PC-9 (cell line): ENCODE measurements around the gene NLGN1. TPM values are rescaled to one million over a fixed set of nuclear protein-coding genes. Genes with fewer than 3 reads are reported as not detected.

Experiments
- BruUV-seq: library from RNA; stranded (reverse); fragments of 400-500 nt; replicated peaks from 2 replicates; lab custom pipeline; 2021; lab: Mats Ljungman, UMichigan
- CTCF ChIA-PET: fragments of 300-600 bp; sonication (Branson Sonifier 250); formaldehyde crosslinking; loops from one replicate; lab custom pipeline; 2022; ENCODE audit warnings: antibody characterized with exemption; lab: Charles Lee
- POLR2A ChIA-PET: fragments of 300-600 bp; sonication (Branson Sonifier 250); formaldehyde crosslinking; loops from one replicate; lab custom pipeline; 2022; ENCODE audit warnings: antibody characterized with exemption; ENCODE audit not compliant: unreplicated experiment; lab: Charles Lee
- DNase-seq, 2 experiments: peaks; one replicate each; pipeline versions ENCODE4 v3.0.0 to v3.0.0-alpha.2; 2015 to 2022; ENCODE audit warnings: mixed read lengths in 1 of 2
- H2AFZ ChIP-seq: fragments of 200-600 bp; sonication (generic); 2 replicates; pipeline ENCODE4 v1.8.1; 2017; ENCODE audit warnings: antibody characterized with exemption
- H3F3A ChIP-seq: fragments of 200-600 bp; sonication (generic); 2 replicates; pipeline ENCODE4 v1.8.1; 2017; ENCODE audit warnings: antibody characterized with exemption, mild to moderate bottlenecking, low read depth; ENCODE audit not compliant: insufficient read depth
- H3K27ac ChIP-seq: fragments of 200-600 bp; sonication (generic); 2 replicates; pipeline ENCODE4 v1.6.1; 2016; ENCODE audit warnings: mixed run types
- H3K27me3 ChIP-seq: fragments of 200-600 bp; sonication (generic); 2 replicates; pipeline ENCODE4 v1.6.1; 2016; ENCODE audit warnings: low read depth, mixed run types; ENCODE audit not compliant: insufficient read depth
- H3K36me3 ChIP-seq: fragments of 200-600 bp; sonication (generic); 2 replicates; pipeline ENCODE4 v1.6.1; 2016; ENCODE audit warnings: low read depth, mixed run types
- H3K4me1 ChIP-seq: fragments of 200-600 bp; sonication (generic); replicated peaks from 2 replicates; pipeline ENCODE4 v1.6.1; 2016; ENCODE audit warnings: mixed run types; ENCODE audit not compliant: insufficient read depth
- H3K4me2 ChIP-seq: fragments of 200-600 bp; sonication (generic); 2 replicates; pipeline ENCODE4 v1.6.1; 2017; ENCODE audit warnings: mixed run types
- H3K4me3 ChIP-seq: fragments of 200-600 bp; sonication (generic); 2 replicates; pipeline ENCODE4 v1.6.1; 2016; ENCODE audit warnings: mixed run types
- H3K79me2 ChIP-seq: fragments of 200-600 bp; sonication (generic); 2 replicates; pipeline ENCODE4 v1.6.1; 2017; ENCODE audit warnings: low read depth, mixed run types
- H3K9me2 ChIP-seq: fragments of 200-600 bp; sonication (generic); 2 replicates; pipeline ENCODE4 v1.8.1; 2017; ENCODE audit warnings: mild to moderate bottlenecking; ENCODE audit not compliant: insufficient read depth
- H3K9me3 ChIP-seq: fragments of 200-600 bp; sonication (generic); 2 replicates; pipeline ENCODE4 v1.8.1; 2016; ENCODE audit warnings: low read depth; ENCODE audit not compliant: insufficient read depth
- H4K20me1 ChIP-seq: fragments of 200-600 bp; sonication (generic); 2 replicates; pipeline ENCODE4 v1.8.1; 2017; ENCODE audit not compliant: insufficient read depth
- EZH2 ChIP-seq: fragments of 200-600 bp; sonication (generic); IDR thresholded peaks from 2 replicates; pipeline ENCODE4 v1.8.0; 2017; ENCODE audit warnings: antibody characterized with exemption, low read depth
- intact Hi-C: fragments of 100-400 bp; cut with micrococcal nuclease; formaldehyde crosslinking; loops from one replicate; pipeline ENCODE4 v1.10.0; 2022; ENCODE audit not compliant: unreplicated experiment
- total RNA-seq: library from RNA; stranded (reverse); gene quantifications from 2 replicates; pipeline ENCODE4 v1.2.3, GENCODE V29; 2021
- TF ChIP-seq, protein P1 (sequence below): fragments of 200-600 bp; sonication (generic); conservative IDR thresholded peaks from 2 replicates; pipeline ENCODE4 v1.6.1; 2017; ENCODE audit warnings: mixed run types, antibody characterized with exemption, mild to moderate bottlenecking, moderate library complexity

NLGN1 gene
- total RNA-seq, 1 experiment from 2014 or later: 1.4 TPM

DNA sequence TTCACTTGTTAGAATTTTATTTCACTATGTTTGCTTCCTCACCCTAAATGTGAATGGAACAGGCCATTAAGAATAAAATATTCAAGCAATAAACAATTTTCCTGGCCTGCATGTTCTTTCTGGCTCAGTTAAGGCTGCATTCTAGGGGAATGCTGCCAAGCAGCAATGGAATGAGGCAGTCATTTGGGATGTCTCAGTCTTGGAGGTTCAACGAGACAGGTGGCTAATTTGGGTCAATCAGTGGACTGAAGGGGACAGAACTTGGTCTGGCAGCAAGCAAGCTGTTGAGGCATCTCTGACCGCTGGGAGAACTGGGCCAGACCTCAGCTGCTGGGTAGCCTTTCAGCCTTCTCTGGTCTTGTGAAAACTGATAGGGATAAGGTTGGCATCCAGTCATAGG is 241.6 kb downstream of the NLGN1 start:
- H4K20me1 ChIP-seq: no peaks in the 10 kb centered on the region
- no peak overlapping the region for H3K27ac ChIP-seq
- no peak overlapping the region for H3K4me2 ChIP-seq
- H3K36me3 ChIP-seq: no peaks in the 10 kb centered on the region
- CTCF ChIA-PET: no interaction called here
- no peaks in the 10 kb centered on the region for H3K79me2 ChIP-seq
- no peaks in the 10 kb centered on the region for H3K27me3 ChIP-seq
- POLR2A ChIA-PET: no interaction called here
- H3K4me1 ChIP-seq: no peaks in the 10 kb centered on the region
- intact Hi-C loops: no loop called here
- H3F3A ChIP-seq: no peaks in the 10 kb centered on the region
- H3K4me3 ChIP-seq: no peak overlapping the region
- TF ChIP-seq, protein P1, sequence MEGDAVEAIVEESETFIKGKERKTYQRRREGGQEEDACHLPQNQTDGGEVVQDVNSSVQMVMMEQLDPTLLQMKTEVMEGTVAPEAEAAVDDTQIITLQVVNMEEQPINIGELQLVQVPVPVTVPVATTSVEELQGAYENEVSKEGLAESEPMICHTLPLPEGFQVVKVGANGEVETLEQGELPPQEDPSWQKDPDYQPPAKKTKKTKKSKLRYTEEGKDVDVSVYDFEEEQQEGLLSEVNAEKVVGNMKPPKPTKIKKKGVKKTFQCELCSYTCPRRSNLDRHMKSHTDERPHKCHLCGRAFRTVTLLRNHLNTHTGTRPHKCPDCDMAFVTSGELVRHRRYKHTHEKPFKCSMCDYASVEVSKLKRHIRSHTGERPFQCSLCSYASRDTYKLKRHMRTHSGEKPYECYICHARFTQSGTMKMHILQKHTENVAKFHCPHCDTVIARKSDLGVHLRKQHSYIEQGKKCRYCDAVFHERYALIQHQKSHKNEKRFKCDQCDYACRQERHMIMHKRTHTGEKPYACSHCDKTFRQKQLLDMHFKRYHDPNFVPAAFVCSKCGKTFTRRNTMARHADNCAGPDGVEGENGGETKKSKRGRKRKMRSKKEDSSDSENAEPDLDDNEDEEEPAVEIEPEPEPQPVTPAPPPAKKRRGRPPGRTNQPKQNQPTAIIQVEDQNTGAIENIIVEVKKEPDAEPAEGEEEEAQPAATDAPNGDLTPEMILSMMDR: no peak
- no peak for TF ChIP-seq EZH2
- no peaks in the 10 kb centered on the region for H3K9me2 ChIP-seq
- no TSS peak for BruUV-seq
- no peak overlapping the region for H2AFZ ChIP-seq
- DNase-seq: no peak
- H3K9me3 ChIP-seq: no peaks in the 10 kb centered on the region

DNA sequence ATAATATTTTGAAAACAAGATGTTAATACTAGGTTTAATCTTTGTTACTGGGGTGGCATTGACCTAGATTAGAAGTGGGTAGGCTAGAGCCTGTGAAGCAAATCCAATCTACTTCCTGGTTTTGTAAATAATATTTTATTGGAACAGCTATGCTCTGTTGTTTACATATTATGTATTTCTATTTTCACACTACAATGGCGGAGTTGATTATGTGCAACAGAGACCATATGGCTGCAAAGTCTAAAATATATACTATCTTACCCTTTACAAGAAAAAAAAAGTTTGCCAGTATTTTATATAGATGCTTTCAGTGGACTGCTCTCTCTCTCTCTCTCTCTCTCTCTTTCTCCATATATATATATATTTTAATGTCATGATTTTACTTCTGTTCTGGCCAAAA is 244.2 kb downstream of the NLGN1 start:
- H3K79me2 ChIP-seq: no peaks in the 10 kb centered on the region
- no peaks in the 10 kb centered on the region for H3K9me2 ChIP-seq
- ChIA-PET CTCF (no interaction called here), POLR2A (no interaction called here)
- H3F3A ChIP-seq: no peaks in the 10 kb centered on the region
- intact Hi-C loops: no loop called here
- TF ChIP-seq EZH2: no peak
- TF ChIP-seq, protein P1: no peak
- H2AFZ ChIP-seq: no peak overlapping the region
- H3K27ac ChIP-seq: no peak overlapping the region
- no peaks in the 10 kb centered on the region for H3K9me3 ChIP-seq
- no peaks in the 10 kb centered on the region for H3K27me3 ChIP-seq
- BruUV-seq: no TSS peak
- no peaks in the 10 kb centered on the region for H3K36me3 ChIP-seq
- no peaks in the 10 kb centered on the region for H3K4me1 ChIP-seq
- DNase-seq: no peak
- H4K20me1 ChIP-seq: no peaks in the 10 kb centered on the region
- H3K4me3 ChIP-seq: no peak overlapping the region
- H3K4me2 ChIP-seq: no peak overlapping the region

- Histone ChIP-seq H2AFZ (no peak overlapping the region), H3K36me3 (no peaks in the 10 kb centered on the region), H3K4me3 (no peak overlapping the region), H3K27ac (no peak overlapping the region), H3K9me2 (no peaks in the 10 kb centered on the region), H3K79me2 (no peaks in the 10 kb centered on the region), H3K4me2 (no peak overlapping the region), H3K27me3 (no peaks in the 10 kb centered on the region), H4K20me1 (no peaks in the 10 kb centered on the region), H3F3A (no peaks in the 10 kb centered on the region), H3K4me1 (no peaks in the 10 kb centered on the region), H3K9me3 (no peaks in the 10 kb centered on the region)
- ChIA-PET POLR2A (no interaction called here), CTCF (no interaction called here)
- intact Hi-C loops: no loop called here
- DNase-seq: no peak
- no peak for TF ChIP-seq EZH2
- TF ChIP-seq, protein P1: no peak
- no TSS peak for BruUV-seq
Observed at GRCh38 chr3:173644086-173645082, 246.8 kb downstream of the NLGN1 start.
